Stimulated activated CD8-positive, alpha-beta memory T cell treated with anti-CD3 and anti-CD28 coated beads, Interleukin-15, amount 100 ng/mL, for 4 hours (primary cell): Measurements from ENCODE around the gene TOMM20.
"Not testable (repeated sequence)": the region's sequence is repeated elsewhere in the genome, so short reads cannot be mapped to it uniquely, and the experiment has no call there.

Experiments
- DNase-seq, 2 donors: peaks; one replicate each; pipeline ENCODE4 v3.0.0-alpha.2; 2020; ENCODE audit warnings: low read depth in 2 of 2

TOMM20 gene

GRCh38 chr1:235101558-235102258 lies 26.9 kb downstream of the TOMM20 start:
- no peak for DNase-seq

- DNase-seq = no peak
Measured at GRCh38 chr1:235100194-235100772, 28.4 kb downstream of the TOMM20 start.

- DNase-seq = no peak
Measured at GRCh38 chr1:235098991-235099390, 29.6 kb downstream of the TOMM20 start.

- no peak for DNase-seq
Measured at GRCh38 chr1:235098547-235098946, 30.1 kb downstream of the TOMM20 start.

DNA sequence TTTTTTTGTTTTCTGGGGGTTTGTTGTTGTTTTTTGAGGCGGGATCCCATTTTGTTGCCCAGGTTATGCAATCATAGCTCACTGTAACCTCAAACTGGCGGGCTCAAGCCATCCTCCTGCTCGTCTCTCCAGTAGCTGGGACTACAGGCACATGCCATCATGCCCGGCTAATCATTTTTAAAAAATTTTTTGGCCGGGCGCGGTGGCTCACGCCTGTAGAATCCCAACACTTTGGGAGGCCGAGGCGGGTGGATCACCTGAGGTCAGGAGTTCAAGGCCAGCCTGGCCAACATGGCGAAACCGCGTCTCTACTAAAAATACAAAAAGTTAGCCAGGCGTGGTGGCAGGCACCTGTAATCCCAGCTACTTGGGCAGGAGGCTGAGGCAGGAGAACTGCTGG lies 31.1 kb downstream of the TOMM20 start:
- not testable (repeated sequence) for DNase-seq

DNA sequence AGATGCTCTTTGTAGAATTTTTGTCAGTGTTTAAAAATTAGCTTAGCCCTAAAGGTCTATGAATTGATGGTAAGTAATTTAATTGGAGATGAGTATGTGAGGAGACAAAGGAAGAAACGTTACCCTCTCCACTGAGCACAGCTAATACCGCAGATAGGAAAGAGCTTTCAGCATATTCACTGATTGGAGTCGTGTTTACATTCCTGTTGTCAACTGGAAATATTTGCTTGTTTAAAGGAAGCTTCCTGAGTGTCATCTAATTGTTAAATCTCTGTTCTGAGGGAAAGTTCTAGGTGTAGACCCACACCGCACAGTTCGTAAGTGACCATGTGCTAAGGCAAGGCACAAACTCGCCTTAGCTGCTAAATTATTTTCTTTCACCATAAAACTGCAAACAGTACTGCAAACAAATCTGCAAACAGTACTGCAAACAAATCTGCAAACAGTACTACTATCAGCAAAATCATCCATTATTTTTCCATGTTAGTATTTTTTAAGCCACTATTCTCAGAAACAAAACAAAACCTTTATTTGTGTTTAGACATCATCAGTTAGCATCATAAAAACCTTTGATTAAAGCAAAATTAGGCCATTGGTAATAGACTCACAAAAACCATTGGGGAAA lies 32.6 kb downstream of the TOMM20 start:
- no peak for DNase-seq

DNA sequence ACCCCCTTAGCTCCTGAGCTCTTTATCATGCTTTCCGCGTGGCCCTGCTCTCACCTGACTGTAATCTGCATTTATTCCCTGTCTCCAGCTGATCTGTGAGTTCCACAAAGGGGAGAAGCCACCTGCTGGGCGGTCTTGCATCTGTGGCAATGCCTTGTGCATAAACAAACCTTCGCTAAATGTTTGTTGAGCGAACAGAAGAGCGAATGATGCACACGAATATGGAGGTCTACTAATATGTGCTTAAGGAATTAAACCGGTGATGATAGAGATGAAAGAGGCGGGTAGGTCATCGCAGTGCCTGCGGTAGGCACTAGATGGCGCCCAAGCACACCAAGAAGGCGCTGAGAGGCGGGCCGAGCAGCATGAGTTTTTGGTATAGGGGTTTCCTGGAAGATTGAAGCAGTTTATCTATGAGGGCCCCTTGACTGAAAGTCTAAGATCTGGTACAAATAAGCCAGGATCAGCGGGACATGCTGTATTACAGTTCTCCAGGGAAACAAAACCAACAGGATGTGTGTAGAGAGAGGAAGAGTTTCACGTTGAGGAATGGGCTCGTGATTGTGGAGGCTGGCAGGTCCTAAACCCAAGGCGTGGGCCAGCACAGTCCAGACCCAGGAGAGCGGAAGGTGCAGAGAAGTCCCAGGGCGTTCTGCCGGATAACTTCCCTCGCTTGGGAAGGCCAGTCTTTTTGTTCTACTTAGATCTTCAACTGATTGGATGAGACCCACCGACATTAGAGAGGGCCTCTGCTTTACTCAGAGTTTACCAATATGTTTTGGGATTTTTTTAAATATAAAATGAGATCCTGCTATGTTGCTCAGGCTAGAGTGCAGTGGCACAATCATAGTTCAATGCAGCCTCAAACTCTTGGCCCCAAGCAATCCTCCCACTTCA lies 34.7 kb downstream of the TOMM20 start:
- peak; percentile 62 to 65 for DNase-seq

- no peak for DNase-seq
Measured at GRCh38 chr1:235093013-235093695, 35.5 kb downstream of the TOMM20 start.

GRCh38 chr1:235092415-235092814 lies 36.2 kb downstream of the TOMM20 start:
- not testable (repeated sequence) for DNase-seq

- DNase-seq = not testable (repeated sequence)
Measured at GRCh38 chr1:235092045-235092406, 36.6 kb downstream of the TOMM20 start.

GRCh38 chr1:235091319-235092044 lies 37.2 kb downstream of the TOMM20 start:
- not testable (repeated sequence) for DNase-seq

GRCh38 chr1:235090406-235091069 lies 38.1 kb downstream of the TOMM20 start:
- no peak for DNase-seq

DNA sequence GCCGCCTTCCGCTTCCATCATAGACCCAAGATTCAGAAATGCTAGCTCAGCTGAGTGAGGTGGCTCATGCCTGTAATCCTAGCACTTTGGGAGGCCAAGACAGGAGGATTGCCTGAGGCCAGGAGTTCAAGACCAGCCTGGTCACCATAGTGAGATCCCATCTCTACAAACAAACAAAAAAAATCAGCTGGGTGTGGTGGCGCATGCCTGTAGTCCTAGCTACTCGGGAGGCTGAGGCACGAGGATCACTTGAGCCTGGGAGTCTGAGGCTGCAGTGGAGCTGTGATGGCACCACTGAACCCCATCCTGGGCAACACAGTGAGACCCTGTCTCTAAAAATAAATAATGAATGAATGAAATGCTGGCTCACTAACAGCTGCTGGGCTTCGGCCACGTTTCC lies 39.7 kb downstream of the TOMM20 start:
- DNase-seq = no peak

- DNase-seq = no peak
Measured at GRCh38 chr1:235088430-235088829, 40.2 kb downstream of the TOMM20 start.

- DNase-seq = no peak
Measured at GRCh38 chr1:235087906-235088305, 40.7 kb downstream of the TOMM20 start.

DNA sequence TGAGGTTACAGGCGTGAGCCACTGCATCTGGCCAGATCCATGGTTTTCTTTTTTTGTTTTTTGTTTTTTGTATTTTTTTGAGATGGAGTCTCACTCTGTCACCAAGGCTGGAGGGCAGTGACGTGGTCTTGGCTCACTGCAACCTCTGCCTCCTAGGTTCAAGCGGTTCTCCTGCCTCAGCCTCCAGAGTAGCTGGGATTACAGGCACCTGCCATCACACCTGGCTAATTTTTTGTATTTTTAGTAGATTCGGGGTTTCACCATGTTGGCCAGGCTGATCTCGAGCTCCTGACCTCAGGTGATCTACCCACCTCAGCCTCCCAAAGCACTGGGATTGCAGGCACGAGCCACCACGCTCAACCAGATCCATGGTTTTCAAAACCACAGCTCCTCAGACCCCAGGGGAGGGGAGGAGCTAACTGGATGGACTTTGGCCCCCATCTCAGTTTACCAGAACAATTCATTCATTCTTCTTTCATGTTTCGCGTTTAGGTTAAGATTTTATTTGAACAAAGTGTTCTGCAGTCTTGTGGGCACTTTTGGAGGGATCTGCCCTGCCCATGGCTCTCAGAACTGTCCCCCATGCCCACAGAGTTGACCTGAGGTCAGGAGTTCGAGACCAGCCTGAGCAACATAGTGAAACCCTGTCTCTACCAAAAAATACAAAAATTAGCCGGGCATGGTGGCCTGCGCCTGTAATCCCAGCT lies 43.1 kb downstream of the TOMM20 start:
- not testable (repeated sequence) for DNase-seq

- DNase-seq = not testable (repeated sequence)
Measured at GRCh38 chr1:235080788-235081187, 47.8 kb downstream of the TOMM20 start.

- not testable (repeated sequence) for DNase-seq
Measured at GRCh38 chr1:235080297-235080657, 48.4 kb downstream of the TOMM20 start.

GRCh38 chr1:235079443-235080296 lies 49.0 kb downstream of the TOMM20 start:
- DNase-seq = no peak
